ENCODE data around the gene RNU1-3. TPM values are rescaled to one million over a fixed set of nuclear protein-coding genes. Genes with fewer than 3 reads are reported as not detected.

RNU1-3 gene
- 2,564 and 3,022 TPM in 2 replicates for total RNA-seq (ENCODE audit: low replicate concordance)

GRCh38 chr1:16666502-16667413 is at the start of gene RNU1-3:
RNU1-3 (minus strand) TSS chr1:16666948.

Other genes starting within 250 kb of the RNU1-3 start
- gene SPATA21, start 229.5 kb downstream of the RNU1-3 start, total RNA-seq (ENCODE audit: low replicate concordance), result not detected in 2 replicates
- gene NECAP2, start 226.2 kb downstream of the RNU1-3 start, total RNA-seq (ENCODE audit: low replicate concordance), result 105 and 155 TPM in 2 replicates
- gene RNU1-1, start 152.7 kb downstream of the RNU1-3 start, total RNA-seq (ENCODE audit: low replicate concordance), result 2,564 and 3,022 TPM in 2 replicates
- 21.3 and 36.2 TPM in 2 replicates for gene NBPF1, start 53.4 kb downstream of the RNU1-3 start, total RNA-seq (ENCODE audit: low replicate concordance)
- 2,564 and 3,022 TPM in 2 replicates for gene RNU1-4, start 73.6 kb upstream of the RNU1-3 start, total RNA-seq (ENCODE audit: low replicate concordance)
- 2,564 and 3,022 TPM in 2 replicates for gene RNU1-2, start 229.0 kb upstream of the RNU1-3 start, total RNA-seq (ENCODE audit: low replicate concordance)

Measured in smooth muscle cell of the coronary artery (primary cell).